Activated CD4-positive, alpha-beta T cell treated with anti-CD3 and anti-CD28 coated beads, Interleukin-2, amount 10 ng/mL, durations not matched to agents 24 days and 14 days (primary cell): ENCODE data around the gene TMEM132D. TPM values are rescaled to one million over a fixed set of nuclear protein-coding genes. Genes with fewer than 3 reads are reported as not detected.

Experiments
- DNase-seq: peaks from one replicate; pipeline ENCODE4 v3.0.0; 2022
- H3K27ac Mint-ChIP-seq: one replicate; pipeline ENCODE4 v1.8.0; 2022; ENCODE audit warnings: mild to moderate bottlenecking, mixed read lengths
- H3K27me3 Mint-ChIP-seq: one replicate; pipeline ENCODE4 v1.8.0; 2022; ENCODE audit warnings: mixed read lengths
- H3K36me3 Mint-ChIP-seq: one replicate; pipeline ENCODE4 v1.8.0; 2022; ENCODE audit warnings: low read depth, mild to moderate bottlenecking, mixed read lengths
- H3K4me1 Mint-ChIP-seq: one replicate; pipeline ENCODE4 v1.8.0; 2021; ENCODE audit warnings: mixed read lengths
- H3K4me3 Mint-ChIP-seq: one replicate; pipeline ENCODE4 v1.8.0; 2022; ENCODE audit warnings: mild to moderate bottlenecking, moderate library complexity, mixed read lengths
- H3K9me3 Mint-ChIP-seq: one replicate; pipeline ENCODE4 v1.8.0; 2021; ENCODE audit warnings: mixed read lengths
- intact Hi-C: fragments of 100-400 bp; cut with micrococcal nuclease; formaldehyde crosslinking; loops from one replicate; pipeline ENCODE4 v1.15.1; 2023
- total RNA-seq: library from RNA; stranded (reverse); gene quantifications from 2 replicates; pipeline ENCODE4 v1.2.3, GENCODE V29; 2022

TMEM132D gene
- total RNA-seq, 1 donor from 2014 or later, result not detected

DNA sequence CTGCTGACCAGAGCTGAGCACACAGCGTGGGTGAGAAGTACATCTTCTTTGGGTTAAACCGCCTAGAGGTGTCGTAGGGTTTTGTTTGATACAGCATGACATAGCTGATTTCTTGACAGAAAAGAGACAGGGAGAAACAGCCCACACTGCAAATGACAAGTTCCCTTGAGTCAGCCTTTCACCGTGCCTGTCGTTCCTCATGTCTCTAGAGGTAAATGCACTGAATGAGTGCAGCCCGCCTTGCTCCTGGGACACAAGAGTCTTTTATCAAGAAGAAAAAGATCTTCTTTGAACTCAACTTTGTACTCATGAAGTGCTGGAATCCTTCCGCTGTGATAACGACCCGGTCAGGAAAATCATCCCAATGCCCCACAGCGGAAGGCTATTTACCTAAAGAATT, 77.6 kb downstream of the TMEM132D start:
- Mint-ChIP-seq H3K9me3 (peaks cover 7% of the 10 kb centered on the region), H3K27ac (no peak overlapping the region), H3K36me3 (no peaks in the 10 kb centered on the region), H3K4me3 (no peak overlapping the region), H3K4me1 (no peaks in the 10 kb centered on the region), H3K27me3 (no peaks in the 10 kb centered on the region)
- DNase-seq, result no peak
- intact Hi-C loops, result no loop called here

DNA sequence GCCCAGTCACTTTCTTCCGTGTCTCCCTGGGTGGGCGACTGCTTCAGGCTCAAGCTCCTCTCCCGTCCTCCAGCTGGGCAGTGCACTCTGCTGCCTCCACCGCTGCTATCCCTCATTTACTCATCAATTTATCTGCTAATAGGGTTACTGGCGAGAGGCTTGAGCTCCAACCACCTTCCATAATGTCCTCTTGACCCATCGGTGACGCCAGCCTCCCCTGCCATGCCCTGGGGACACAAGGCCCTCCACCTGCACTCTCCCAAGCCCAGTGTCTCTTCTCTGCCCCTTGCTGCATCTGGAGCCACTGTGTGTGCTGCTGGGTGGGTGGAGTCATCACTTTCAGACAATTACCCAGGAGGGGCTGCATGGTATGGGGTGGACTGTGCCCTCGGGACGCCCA, 78.5 kb downstream of the TMEM132D start:
- no peaks in the 10 kb centered on the region for H3K36me3 Mint-ChIP-seq
- no peaks in the 10 kb centered on the region for H3K27me3 Mint-ChIP-seq
- H3K4me1 Mint-ChIP-seq, result no peaks in the 10 kb centered on the region
- intact Hi-C loops, result no loop called here
- no peak for DNase-seq
- H3K9me3 Mint-ChIP-seq, result peaks cover 7% of the 10 kb centered on the region
- no peak overlapping the region for H3K4me3 Mint-ChIP-seq
- H3K27ac Mint-ChIP-seq, result no peak overlapping the region

DNA sequence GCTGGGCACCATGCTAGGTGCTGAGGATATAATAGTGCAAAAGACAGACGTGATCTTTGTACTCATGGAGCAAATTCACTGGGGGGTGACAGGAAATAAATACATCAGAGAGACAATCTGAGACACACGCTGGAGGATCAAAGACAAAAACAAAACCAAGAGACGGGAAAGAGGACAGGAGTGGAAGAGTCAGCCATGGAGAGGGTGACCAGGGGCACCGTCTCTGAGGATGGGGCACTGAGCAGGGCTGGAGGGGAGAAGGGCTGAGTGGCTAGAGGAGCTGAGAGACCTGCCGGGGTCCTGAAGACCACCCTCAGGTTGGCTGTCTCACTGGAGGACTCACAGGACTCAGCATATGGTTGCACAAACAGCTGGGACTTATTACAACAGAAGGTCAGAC, 81.9 kb downstream of the TMEM132D start:
- H3K27me3 Mint-ChIP-seq, result no peaks in the 10 kb centered on the region
- H3K4me1 Mint-ChIP-seq, result no peaks in the 10 kb centered on the region
- H3K4me3 Mint-ChIP-seq, result no peak overlapping the region

DNA sequence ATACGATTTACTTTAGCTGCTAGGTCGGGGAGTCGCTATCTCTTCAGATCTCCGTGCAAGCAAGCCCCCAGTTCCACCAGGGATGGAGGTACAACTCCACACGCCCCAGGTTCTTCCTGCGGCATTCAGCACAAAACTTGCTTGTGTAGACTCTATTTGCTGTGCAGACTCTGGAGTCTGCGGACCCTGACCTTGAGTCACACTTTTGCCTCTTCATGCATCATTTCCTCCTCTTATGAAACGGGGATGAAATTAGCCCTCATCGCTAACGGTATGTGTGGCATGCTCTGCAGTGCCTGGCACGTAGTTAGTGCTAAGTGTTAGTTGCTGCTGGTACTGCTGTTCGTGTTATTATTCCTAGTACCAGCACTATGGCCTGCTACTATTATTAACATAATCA, 84.4 kb downstream of the TMEM132D start:
- H3K4me1 Mint-ChIP-seq, result no peaks in the 10 kb centered on the region

More for the DNA sequence above, 81.9 kb downstream of the TMEM132D start:
- Mint-ChIP-seq H3K27ac (no peak overlapping the region), H3K9me3 (peaks cover 3% of the 10 kb centered on the region), H3K36me3 (no peaks in the 10 kb centered on the region)
- intact Hi-C loops, result no loop called here
- no peak for DNase-seq

DNA sequence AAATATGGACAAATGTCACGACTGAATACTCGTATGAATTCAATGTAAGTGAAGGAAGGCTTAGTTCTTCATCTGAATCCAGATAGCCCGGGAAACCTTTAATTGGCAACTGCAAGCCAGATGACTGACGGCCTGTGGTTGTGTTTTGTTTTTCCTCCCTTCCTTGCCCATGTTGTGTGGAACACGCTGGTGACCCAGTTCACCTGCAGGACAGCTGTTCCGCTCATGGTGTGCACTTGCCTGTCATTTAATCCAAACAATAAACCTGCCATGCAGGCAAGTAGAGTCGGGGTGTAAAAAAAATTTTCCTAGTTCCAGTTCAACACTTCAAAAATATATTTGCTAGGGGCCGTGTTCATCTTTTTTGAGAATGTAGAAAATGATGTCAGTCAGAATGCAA, 88.0 kb downstream of the TMEM132D start:
- no peaks in the 10 kb centered on the region for H3K4me1 Mint-ChIP-seq
- H3K9me3 Mint-ChIP-seq, result no peaks in the 10 kb centered on the region
- intact Hi-C loops, result no loop called here
- H3K36me3 Mint-ChIP-seq, result no peaks in the 10 kb centered on the region
- no peaks in the 10 kb centered on the region for H3K27me3 Mint-ChIP-seq
- DNase-seq, result no peak
- H3K27ac Mint-ChIP-seq, result no peak overlapping the region
- H3K4me3 Mint-ChIP-seq, result no peak overlapping the region

More for the DNA sequence above, 84.4 kb downstream of the TMEM132D start:
- DNase-seq, result no peak
- no peaks in the 10 kb centered on the region for H3K27me3 Mint-ChIP-seq
- no peaks in the 10 kb centered on the region for H3K36me3 Mint-ChIP-seq
- H3K4me3 Mint-ChIP-seq, result no peak overlapping the region
- no peaks in the 10 kb centered on the region for H3K9me3 Mint-ChIP-seq
- no peak overlapping the region for H3K27ac Mint-ChIP-seq
- intact Hi-C loops, result no loop called here

DNA sequence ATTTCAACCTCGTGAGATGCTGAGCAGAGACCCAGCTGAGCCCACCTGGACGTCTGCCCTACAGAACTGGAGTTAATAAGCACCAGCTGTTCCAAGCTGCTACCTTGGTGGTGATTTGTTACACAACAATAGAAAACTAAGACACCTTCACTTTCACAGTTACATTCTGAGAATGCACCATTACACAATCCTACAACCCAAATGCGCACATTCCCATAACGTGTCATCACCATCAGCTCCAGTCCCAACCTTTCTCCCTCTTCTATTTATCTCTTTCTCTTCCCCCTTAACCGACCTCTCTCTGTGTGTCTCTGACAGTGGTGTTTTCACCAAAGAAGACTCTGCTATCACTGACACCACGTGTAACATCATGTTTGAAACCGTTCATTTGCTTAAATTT, 91.9 kb downstream of the TMEM132D start:
- no peak overlapping the region for H3K4me3 Mint-ChIP-seq
- no peak overlapping the region for H3K27ac Mint-ChIP-seq
- H3K9me3 Mint-ChIP-seq, result peaks cover 7% of the 10 kb centered on the region
- H3K4me1 Mint-ChIP-seq, result no peaks in the 10 kb centered on the region
- no peak for DNase-seq
- intact Hi-C loops, result no loop called here
- no peaks in the 10 kb centered on the region for H3K36me3 Mint-ChIP-seq
- no peaks in the 10 kb centered on the region for H3K27me3 Mint-ChIP-seq

DNA sequence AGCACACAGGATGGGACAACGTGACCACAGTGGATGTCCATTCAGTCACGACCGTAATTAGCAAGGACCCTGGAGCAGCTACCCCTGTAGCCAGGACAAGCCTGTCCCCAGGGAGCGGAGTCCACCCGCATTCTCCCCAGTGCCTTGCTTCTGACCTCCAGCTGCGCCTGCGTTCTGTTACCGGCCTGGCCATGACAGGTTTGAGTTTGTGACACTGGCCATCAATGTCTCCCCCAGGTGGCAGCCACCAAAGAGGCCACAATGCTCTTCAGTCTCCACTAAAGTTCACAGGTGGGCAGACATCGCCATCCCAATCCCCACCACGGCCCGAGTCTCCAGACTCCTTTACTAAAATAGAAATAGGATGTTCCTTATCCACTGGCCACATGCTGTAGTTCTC, 96.7 kb downstream of the TMEM132D start:
- Mint-ChIP-seq H3K4me3 (no peak overlapping the region), H3K36me3 (no peaks in the 10 kb centered on the region), H3K4me1 (no peaks in the 10 kb centered on the region), H3K27me3 (no peaks in the 10 kb centered on the region), H3K27ac (no peak overlapping the region), H3K9me3 (peaks cover 7% of the 10 kb centered on the region)
- intact Hi-C loops, result no loop called here
- DNase-seq, result no peak

DNA sequence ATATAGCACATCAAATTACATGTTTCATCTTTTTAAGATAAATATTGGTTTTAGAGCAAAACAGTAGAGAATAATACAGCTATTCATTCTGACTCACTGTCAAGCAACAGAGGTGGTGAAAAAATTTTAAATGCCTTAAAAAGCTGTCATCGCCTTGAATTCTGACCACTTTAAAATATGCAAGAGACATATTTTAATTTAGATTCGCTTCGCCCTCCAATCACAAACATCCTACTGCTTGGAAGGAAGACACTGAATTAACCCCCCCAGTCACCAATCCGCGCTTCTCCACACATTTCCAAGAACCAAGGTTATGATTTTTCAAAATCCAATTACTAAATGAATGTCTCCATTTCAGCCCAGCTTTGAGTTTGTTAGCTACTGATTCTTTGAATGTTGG, 112.4 kb downstream of the TMEM132D start:
- Mint-ChIP-seq H3K4me3 (no peak overlapping the region), H3K27ac (no peak overlapping the region), H3K4me1 (no peaks in the 10 kb centered on the region), H3K36me3 (no peaks in the 10 kb centered on the region), H3K27me3 (no peaks in the 10 kb centered on the region), H3K9me3 (peaks cover 5% of the 10 kb centered on the region)
- intact Hi-C loops, result no loop called here
- DNase-seq, result no peak

DNA sequence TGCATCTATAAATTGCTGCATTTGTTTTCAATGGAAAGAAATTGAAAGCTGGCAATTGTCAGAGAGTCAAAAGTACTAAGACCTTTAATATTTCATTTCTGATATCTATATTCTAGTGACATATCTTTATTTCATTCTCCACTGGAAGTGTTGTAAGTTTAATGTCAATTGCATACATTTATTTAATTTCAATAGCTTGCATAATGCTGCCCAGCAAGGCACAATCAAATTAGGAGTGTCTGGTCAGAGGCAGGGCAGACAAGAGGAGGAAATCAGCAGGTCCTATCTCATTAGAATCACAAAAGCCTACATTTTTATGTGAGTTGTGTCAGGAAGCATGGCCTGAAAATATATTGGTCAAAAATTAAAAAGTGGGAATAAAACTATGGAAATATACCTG, 112.9 kb downstream of the TMEM132D start:
- peaks cover 10% of the 10 kb centered on the region for H3K9me3 Mint-ChIP-seq
- no peaks in the 10 kb centered on the region for H3K27me3 Mint-ChIP-seq
- H3K4me1 Mint-ChIP-seq, result no peaks in the 10 kb centered on the region
- H3K4me3 Mint-ChIP-seq, result no peak overlapping the region
- no peaks in the 10 kb centered on the region for H3K36me3 Mint-ChIP-seq
- intact Hi-C loops, result no loop called here
- DNase-seq, result no peak
- H3K27ac Mint-ChIP-seq, result no peak overlapping the region

DNA sequence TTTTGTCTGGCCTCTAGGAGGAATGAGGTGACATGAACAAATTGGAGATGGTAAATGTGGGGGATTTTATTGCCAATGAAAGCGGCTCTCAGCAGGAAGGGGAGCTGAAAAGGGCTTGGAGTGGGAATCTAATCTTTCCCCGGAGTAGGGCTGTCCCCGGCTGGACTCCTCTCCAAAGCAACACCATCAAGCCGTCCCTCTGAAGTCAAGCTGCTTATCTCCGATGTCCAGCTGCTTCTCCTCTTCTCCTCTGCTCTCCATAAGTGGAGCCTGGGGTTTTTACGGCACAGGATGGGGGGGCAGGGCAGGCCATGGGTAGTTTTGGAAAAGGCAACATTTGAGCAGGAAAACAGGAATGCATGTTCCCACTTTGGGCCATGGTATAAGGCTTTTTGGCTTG, 113.5 kb downstream of the TMEM132D start:
- intact Hi-C loops, result no loop called here
- H3K27ac Mint-ChIP-seq, result no peak overlapping the region
- H3K4me1 Mint-ChIP-seq, result no peaks in the 10 kb centered on the region
- DNase-seq, result no peak
- no peaks in the 10 kb centered on the region for H3K36me3 Mint-ChIP-seq
- H3K9me3 Mint-ChIP-seq, result peaks cover 11% of the 10 kb centered on the region
- no peaks in the 10 kb centered on the region for H3K27me3 Mint-ChIP-seq
- no peak overlapping the region for H3K4me3 Mint-ChIP-seq

DNA sequence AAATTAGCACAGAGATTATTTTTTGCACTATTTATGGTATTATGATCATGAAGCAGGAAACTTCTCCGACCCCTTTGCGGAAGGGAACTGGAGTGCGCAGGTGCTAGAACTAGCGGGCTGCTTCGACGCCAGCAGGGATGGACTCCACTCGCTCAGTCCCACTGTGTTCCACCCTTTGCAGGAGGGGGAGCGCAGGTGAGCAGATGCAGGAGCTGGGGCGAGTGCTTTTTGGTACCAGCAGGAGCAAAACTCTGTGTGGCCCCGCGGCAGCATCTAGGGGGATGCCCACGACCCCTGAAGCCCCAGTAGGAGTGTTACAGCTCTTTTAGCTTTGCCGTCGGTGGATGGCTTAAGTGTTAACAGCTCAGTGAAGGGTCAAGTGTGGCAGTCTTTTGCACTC, 113.9 kb downstream of the TMEM132D start:
- no peak overlapping the region for H3K27ac Mint-ChIP-seq
- H3K4me1 Mint-ChIP-seq, result no peaks in the 10 kb centered on the region
- DNase-seq, result no peak
- intact Hi-C loops, result no loop called here
- no peaks in the 10 kb centered on the region for H3K27me3 Mint-ChIP-seq
- H3K36me3 Mint-ChIP-seq, result no peaks in the 10 kb centered on the region
- H3K9me3 Mint-ChIP-seq, result peaks cover 11% of the 10 kb centered on the region
- no peak overlapping the region for H3K4me3 Mint-ChIP-seq

DNA sequence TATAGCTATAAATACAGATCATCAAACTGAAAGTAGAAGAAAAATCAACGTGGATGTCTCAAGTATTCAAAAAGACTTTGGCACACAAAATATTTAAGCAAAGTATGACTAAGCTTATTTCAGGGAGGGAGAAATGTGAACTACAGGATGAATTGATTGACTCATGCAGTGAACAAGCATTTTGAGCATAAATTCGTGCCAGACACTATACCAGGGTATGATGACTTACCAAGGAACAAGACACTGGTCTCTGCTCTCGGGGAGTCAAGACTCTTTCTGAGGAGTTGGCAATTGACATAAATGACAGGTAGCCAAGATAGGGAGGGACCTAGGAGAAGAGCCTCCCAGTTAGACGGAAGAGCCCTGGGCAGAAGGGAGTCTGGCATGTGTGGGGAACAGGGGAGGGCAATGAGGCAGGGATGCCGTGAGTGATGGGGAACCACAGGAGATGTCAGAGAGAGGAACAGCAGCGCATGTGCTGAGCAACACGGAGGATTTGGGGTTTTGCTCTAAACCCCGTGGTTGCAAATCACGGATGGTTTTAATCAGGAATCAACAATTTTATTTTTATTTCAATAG, 115.2 kb downstream of the TMEM132D start:
- Mint-ChIP-seq H3K4me1 (no peaks in the 10 kb centered on the region), H3K4me3 (no peak overlapping the region), H3K27me3 (no peaks in the 10 kb centered on the region), H3K9me3 (peaks cover 11% of the 10 kb centered on the region), H3K36me3 (no peaks in the 10 kb centered on the region), H3K27ac (no peak overlapping the region)
- DNase-seq, result no peak
- intact Hi-C loops, result no loop called here

DNA sequence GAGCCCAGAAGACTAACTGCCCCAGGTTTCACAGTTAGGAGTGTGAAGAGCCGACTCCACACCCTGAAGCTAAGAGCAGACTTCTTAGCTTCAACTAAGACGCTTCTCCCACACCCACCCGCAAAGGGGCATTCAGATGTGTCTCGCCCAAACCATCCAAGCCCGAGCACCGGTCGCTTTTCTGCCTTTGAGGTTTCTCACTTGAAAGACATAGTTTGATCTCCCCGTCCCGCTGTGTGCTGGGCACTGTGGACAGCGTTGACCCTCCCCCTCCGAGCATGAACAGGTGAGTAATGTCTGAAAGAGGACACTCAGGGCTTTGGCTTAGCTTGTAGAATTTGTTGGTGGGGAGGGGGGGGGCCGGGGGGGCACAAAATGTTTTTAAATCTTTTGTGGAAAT, 123.8 kb downstream of the TMEM132D start:
- Mint-ChIP-seq H3K9me3 (peaks cover 7% of the 10 kb centered on the region), H3K4me3 (no peak overlapping the region), H3K4me1 (no peaks in the 10 kb centered on the region), H3K36me3 (no peaks in the 10 kb centered on the region), H3K27ac (no peak overlapping the region), H3K27me3 (no peaks in the 10 kb centered on the region)
- DNase-seq, result no peak
- intact Hi-C loops, result no loop called here

DNA sequence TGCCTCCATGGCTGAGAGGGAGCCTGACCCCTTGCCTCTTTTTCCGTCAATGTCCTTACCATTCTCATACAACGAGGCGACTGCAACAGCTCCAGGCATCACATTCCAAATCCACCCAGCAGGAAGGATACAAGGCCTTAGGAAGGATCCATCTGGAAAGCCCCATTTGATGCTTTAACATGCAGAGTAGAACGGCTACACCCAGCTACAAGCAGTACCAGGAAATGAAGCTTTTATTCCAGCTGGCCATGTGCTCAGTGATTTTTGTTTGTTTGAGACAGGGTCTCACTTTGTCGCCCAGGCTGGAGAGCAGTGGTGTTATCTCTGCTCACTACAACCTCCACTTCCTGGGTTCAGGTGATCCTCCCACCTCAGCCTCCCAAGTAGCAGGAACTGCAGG, 124.8 kb downstream of the TMEM132D start:
- Mint-ChIP-seq H3K36me3 (no peaks in the 10 kb centered on the region), H3K27me3 (no peaks in the 10 kb centered on the region), H3K4me1 (no peaks in the 10 kb centered on the region), H3K27ac (no peak overlapping the region), H3K4me3 (no peak overlapping the region), H3K9me3 (peaks cover 7% of the 10 kb centered on the region)
- intact Hi-C loops, result no loop called here
- no peak for DNase-seq

DNA sequence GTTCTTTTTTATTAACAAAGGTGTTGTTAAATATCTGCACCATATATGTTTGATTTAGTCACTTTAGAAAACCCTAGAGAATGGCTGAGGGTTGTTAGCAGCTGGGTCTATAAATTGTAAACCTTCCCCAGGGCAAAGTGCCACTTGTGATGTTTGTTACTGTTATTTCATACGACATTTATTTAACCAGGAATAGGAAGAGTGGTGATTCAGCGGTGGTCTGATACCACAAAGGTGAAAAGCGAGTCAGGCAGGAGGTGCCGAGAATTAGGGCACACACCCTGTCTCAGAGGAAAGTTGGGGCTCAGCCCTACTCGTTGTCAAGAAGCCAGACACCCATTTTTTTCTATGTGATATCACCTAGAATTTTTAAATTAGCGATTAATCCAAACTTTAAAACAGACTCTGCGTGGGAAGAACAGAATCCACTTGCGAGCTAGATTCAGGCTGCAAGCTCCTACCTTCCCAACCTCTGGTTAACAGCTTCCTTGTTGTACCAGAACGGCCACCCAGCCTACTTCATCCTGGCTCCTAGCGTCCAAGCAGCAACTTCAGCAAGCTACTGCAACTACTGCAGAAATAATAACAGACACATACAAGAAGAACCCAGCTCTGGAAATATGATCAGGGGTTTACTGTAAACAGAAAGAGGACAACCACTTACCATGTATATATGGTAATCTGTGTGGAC, 126.7 kb downstream of the TMEM132D start:
- DNase-seq, result no peak
- Mint-ChIP-seq H3K4me1 (no peaks in the 10 kb centered on the region), H3K36me3 (no peaks in the 10 kb centered on the region), H3K4me3 (no peak overlapping the region), H3K27ac (no peak overlapping the region), H3K27me3 (no peaks in the 10 kb centered on the region), H3K9me3 (peaks cover 3% of the 10 kb centered on the region)
- intact Hi-C loops, result no loop called here
